NCI-H187 treated with DMSO at 0.1 percent for 48 hours (cell line): ENCODE data around the gene ING3.
A peak's percentile ranks its signal among the peaks of the same experiment; 100 is the strongest.

Source experiments
- DNase-seq: peaks from one replicate; lab custom pipeline; 2025; lab: John Stamatoyannopoulos, UW

The ING3 gene

DNA sequence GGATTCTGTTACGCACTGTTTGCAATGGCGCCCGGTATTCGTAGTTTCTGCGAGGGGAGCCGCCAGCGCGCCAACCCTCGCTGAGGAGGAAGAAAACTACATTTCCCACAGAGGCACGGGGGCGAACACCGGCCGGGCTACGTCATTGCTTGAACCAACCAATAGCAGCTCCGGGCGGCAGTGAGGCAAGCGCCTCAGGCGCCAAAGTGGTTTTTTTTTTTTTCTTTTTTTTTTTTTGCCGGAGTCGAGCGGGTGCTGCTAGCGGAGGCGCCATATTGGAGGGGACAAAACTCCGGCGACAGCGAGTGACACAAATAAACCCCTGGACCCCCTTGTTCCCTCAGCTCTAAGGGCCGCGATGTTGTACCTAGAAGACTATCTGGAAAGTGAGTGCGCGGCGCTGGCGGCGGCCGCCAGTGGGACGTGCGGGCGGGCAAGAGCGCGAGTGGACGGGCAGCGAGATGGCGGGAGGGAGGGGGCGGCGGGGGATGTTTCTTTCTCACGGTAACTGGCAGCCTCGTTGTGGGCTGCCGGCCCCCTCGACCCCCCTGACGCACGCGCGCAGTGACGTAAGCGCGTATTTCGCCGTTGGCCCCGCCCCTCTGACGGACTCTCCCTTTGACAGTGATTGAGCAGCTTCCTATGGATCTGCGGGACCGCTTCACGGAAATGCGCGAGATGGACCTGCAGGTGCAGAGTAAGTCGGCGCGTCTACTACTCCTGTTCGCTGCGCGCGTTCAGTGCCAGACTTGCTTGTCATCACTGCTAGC lies at the start of gene ING3:
ING3 (plus strand) TSS at position 239 of the 770 bp plus-strand sequence; CDS start at position 359, 120 bp downstream.
- DNase-seq: peak; percentile 87

- DNase-seq: no peak
Observed at GRCh38 chr7:120915314-120916105, 35.1 kb upstream of the ING3 start.

GRCh38 chr7:120916121-120916520 lies 34.5 kb upstream of the ING3 start:
- no peak for DNase-seq

DNA sequence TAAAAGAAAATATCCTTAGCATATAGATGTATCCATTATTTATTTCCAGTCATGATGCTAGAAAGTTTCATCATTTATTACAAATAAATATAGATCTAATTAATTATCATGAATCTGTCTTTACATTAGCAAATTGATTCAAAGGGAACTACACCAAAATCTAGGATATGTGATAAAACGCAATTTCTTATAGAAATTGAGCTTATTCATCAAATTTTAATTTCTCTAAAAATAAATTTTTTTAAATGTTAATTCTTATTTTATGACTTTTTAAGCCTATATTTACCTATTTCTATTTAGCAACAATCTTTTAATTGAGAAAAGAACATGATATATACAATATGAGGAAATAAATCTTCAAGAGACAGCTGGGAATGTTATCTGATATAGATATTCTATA lies 34.0 kb upstream of the ING3 start:
- no peak for DNase-seq

DNA sequence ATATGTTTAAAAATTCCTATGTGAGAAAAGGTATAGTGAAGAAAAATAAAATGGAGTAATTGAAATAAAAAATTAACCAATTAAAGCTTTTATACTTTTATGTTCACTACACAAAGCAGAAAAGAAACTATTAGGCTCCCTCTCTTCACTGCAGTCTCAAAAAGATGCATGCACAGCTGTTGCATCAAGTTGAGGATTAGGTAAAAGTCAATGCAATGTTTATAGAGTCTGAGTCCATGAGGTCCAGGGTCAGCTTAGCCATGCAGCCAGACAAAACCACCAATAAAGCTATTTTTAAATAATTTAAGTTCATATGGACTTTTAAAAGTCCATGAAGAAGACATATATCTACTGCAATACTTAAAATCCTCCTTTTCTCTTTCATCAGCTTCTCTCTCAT lies 31.1 kb upstream of the ING3 start:
- no peak for DNase-seq

DNA sequence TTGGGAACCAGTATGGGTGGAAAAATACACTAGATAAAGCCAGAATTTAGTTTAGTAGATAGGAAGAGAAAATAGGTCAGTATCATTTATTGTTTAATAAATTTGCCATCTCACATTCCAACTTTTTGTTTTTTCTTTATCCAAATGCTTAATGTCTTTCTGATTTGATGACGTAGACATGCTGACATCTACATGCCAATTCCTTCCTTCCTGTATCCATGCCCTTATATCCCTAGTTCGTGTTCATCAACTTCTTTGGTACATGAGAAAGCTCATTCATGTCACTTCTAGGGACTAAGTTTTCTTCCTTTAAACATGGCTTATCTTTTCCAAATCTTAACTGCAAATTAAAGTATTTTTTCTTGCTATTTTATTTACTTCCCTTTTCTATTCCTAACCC lies 30.5 kb upstream of the ING3 start:
- no peak for DNase-seq

DNA sequence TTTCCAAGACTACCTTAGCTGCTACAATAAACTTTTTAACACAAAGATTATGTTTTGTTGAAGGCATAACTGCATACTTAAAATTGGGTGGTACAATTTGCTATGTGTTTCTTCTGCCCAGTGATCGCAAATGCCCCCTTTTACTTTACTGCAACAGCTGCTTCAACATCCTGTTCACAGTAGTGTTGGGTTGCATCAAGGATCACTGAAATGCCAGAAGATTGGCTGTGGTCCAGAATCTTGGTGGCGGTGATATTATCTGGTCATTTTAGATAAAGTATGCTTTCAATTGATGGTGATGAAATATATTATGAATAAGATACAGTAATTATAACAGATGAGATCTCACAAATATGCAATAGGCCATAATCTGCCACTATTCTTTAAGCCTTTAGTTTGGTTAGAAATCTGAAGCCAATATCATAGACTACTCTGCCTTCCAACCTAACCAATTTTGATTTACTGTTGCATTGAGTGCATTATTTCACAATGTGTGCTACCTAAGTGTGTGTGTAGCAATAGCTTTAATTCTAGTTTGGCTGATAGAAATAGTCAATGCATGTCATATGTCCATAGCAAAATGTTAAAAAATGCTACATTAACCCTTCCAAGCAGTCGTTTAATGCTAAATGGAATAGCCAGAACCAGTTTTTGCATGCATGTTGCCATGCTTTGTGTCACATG lies 29.8 kb upstream of the ING3 start:
- DNase-seq: no peak

- DNase-seq: no peak
Observed at GRCh38 chr7:120924837-120925236, 25.7 kb upstream of the ING3 start.

DNA sequence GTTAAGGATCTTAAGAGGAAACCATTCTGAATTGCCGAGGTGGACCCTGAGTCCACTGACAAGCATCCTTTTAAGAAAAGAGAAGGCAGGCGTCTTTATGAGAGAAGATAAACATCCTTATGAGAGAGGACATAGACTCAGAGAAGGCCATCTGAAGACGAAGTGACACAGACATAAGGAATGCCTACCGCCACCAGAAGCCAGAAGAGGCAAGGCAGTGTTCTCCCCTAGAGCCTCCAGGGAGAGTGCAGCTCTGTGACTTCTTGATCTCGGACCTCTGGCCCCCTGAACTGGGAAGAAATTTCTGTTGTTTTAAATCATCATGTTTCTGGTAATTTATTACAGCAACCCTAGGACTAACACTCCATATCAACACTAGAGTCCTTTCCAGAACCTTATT lies 25.2 kb upstream of the ING3 start:
- no peak for DNase-seq

GRCh38 chr7:120926943-120927346 lies 23.6 kb upstream of the ING3 start:
- DNase-seq: no peak

DNA sequence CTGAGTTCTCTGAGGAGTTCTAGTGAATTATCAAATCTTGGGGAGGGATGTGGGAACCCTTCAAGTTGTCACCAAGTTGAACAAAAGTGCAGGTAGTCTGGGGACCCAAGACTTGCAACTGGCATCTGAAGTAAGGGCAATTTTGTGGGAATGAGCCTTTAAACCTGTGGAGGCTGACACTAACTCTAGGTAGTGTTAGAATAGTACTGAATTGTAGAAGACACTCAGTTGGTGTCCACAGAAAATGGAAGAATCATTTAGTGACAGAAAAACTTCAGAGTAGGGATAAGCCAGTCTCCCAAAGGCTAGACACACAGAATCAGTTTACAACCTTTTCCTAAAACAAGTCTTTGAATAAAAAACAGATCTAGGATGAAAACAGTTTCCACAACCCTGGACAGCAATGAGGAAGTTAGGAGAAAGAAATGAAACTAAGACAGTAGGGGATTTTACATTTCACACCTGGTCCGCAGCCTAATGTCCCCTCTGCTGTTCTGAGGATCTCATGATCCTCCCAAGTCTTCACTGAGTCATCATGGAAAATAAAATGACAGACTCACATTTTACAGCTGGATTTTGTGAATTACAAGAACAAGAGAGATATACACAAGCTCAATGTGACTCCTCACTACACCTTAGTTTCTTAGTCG lies 23.0 kb upstream of the ING3 start:
- no peak for DNase-seq

DNA sequence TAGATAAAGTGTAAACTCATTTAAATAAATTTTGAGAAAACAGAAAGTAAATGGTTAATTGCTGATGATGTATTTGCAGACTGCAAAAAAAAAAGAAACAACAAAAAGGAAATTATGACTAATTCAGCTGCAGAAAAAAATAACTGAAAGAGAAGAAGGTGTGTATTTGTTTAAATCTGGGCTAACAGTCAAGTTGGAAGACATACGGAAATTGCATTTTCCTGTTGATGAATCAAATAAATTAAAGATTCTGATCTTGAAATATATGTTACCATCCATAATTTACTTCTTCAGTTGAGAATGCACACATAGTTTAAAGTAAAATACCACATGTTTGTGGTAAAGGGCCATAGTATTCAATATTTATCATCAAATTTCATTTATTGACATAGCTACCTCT lies 19.3 kb upstream of the ING3 start:
- no peak for DNase-seq

DNA sequence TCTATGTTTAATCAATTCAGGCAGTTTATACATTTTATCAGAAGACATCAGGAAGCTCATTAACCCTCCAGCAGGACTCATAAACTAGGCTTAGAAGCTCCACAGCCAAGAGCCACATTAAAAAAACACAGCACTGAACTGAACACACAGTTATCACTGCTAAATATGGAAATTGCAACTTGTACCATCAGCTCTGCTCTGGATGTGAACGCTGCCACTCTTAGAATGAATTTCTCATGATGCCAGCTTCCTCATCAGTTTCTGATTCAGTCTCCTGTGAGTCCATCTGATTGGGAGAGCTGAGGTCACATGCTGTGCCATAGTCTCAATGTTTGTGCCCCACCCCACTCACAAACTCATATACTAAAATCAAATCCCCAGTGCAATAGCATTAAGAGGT lies 17.1 kb upstream of the ING3 start:
- no peak for DNase-seq

DNA sequence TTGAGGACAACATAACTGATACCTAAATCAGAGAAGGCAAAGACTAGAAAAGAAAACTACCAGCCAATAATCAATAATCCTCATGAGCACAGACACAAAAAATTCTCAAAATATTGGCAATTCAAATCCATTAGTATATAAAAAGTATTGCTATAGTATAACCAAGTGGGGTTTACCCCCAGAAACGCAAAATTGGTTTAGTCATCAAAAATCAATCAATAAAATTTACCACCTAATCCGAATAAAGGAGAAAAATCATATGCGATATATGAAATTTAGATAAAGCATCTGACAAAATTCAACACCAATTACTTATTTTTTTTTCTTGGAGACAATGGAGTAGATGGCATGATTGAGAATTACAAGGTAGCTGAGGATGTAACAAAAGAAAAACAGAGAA lies 11.2 kb upstream of the ING3 start:
- no peak for DNase-seq

DNA sequence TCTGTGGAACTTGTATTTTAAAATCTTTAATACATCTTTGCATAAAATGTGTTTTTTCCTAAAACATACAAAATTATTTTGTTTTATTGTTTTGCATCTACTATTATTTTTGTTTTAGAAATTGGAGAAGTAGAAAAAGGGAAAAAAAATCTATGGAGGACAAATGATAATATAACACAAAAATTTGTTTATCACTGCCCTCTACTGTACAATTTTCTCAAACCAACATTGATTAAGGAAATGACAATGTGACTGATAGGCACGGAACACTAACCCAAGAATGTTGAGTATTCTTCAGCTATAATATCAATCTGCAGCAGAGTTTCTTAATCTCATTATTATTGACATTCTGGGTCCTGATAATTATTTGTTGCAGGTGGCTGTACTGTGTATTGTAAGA lies 9.5 kb upstream of the ING3 start:
- DNase-seq: no peak

GRCh38 chr7:120941856-120942255 lies 8.7 kb upstream of the ING3 start:
- no peak for DNase-seq

- DNase-seq: no peak
Observed at GRCh38 chr7:120942861-120943260, 7.7 kb upstream of the ING3 start.

DNA sequence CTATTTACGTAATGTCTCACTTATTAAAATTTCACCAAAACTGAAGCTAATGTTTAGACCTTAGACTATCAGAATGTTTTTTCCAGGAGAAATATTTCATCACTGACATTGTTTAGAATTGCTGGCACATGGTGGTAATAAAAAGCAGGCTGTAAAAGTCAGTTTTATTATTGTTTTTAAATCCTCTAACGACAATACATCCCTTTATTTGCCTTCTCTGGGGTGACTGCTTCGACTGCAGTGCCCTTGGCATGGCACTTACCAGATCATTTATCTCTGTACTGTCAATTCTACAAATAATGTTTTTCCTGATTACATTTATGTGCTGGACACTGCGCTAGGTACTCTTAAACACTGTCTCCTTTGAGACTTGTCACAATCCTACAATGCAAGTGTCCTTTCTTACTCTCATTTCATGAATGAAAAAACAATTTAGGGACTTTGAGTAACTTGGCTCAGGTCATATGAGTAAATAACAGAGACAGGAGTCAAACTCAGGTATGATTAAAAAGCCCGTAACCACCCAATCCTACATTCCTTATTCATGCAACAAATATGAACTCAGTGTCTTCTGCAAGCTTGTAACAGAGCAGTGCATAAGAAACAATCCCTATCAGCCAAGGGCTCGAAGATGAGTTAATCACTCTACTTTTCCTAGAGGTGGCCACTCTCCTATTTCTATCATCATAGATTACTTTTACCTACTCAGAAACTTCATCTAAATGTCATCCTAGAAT lies 5.6 kb upstream of the ING3 start:
- DNase-seq: no peak

GRCh38 chr7:120947980-120948379 lies 2.6 kb upstream of the ING3 start:
- no peak for DNase-seq

DNA sequence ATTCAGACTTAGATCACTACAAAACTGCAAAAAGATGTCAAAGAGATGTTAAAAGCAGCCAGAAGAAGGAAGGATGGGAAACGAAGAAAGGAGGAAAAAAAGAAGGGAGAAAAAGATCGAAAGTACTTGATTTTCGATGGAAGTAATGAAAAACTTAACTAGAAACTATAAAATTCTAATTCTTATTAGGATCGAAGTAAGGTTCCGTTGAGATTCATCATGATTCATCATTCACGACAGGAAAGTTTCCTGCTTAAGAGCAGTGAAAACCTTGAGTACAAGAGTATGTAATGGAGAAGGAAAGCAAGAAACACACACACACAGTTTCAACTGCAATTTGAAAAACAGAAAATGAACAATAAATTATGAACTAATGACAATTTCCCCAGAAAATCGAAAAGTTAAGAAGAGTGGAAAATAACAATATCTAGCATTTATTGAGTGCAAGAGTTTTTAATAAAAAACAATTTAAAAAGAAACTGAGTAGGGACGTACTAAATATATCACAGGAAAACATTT lies 1.1 kb upstream of the ING3 start:
- no peak for DNase-seq

DNA sequence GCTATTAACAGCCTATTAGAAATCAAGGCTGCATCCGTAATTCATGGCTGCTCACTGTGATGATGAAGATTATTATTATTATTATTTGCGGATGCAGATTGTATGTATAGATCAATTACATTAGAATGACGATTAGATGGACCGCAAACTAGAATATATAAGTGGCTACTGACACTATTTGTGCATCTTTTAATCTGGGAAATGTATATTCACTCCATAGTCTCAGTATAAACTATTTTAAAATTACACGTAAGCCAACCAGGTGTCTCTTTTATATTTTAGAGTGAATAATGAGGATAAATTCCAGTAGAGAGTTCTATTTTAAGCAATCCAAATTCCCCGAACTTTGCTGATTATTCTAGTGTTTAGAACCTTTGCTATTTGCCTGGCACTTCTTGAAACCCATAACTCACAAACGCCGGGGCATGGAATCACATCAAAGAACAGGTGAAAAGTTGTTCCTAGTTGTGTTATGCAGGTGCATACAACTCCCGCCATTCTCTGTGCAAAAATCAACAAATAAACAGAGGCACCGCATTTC lies 509 bp upstream of the ING3 start:
- no peak for DNase-seq
